NT2/D1 (cell line): ENCODE measurements around the gene SGCE.

Experiments used
- SUZ12 ChIP-seq: IDR thresholded peaks from 2 replicates; pipeline ENCODE4 v1.6.1; 2011; ENCODE audit not compliant: insufficient read length, insufficient read depth; ENCODE audit errors: extremely low read depth
- YY1 ChIP-seq: IDR thresholded peaks from 2 replicates; pipeline ENCODE4 v1.6.1; 2011; ENCODE audit not compliant: insufficient read length, insufficient read depth
- ZNF274 ChIP-seq: IDR thresholded peaks from 2 replicates; pipeline ENCODE4 v1.6.1; 2011; ENCODE audit warnings: mild to moderate bottlenecking, low read depth, low read length

DNA sequence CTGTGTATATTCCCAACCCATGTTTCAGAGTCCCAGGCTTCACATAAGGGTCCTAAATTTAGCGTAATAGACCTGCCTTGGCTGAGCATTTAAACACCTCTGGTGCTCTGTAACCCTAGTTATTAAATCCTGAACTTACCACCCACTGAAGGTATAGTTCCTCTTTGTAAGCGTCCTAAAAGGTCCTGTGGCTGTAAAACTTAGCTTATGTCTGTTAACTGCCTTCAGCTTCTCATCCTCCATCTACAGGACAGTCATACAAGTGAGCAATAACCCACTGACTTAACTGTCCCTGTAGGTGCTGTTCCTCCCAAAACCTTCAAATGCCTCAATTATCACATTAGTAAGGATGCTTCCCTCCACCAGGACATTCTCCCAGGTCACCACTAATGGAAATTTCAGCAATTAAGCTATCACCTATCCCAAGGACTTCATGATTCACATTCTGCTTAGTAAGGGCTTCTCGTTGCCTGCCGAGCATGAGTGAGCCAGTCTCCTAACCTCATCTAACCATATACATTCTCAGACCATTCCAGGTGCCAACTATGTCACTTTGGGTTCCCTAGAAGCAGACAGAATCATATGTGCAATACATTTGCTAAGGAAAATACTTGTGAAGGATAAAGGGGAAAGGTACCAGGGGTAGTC lies 90.6 kb downstream of the SGCE start:
- TF ChIP-seq YY1 = no peak
- no peak for TF ChIP-seq SUZ12
- TF ChIP-seq ZNF274 = no peak
